Measurements from ENCODE around the gene LRRC36. TPM values are rescaled to one million over a fixed set of nuclear protein-coding genes. Genes with fewer than 3 reads are reported as not detected.

LRRC36 gene
- total RNA-seq, 1 experiment from 2014 or later: 0.37 TPM

GRCh38 chr16:67429799-67430503 lies 103.3 kb downstream of the LRRC36 start:
- DNase-seq (ENCODE audit: low read depth): no peak
- in situ Hi-C loops (cut with HindIII; ENCODE audit: low pct_unique_long_range_greater_than_20kb, low sequenced_read_pairs): no loop called here

GRCh38 chr16:67430504-67430976 lies 103.9 kb downstream of the LRRC36 start:
- in situ Hi-C loops (cut with HindIII; ENCODE audit: low pct_unique_long_range_greater_than_20kb, low sequenced_read_pairs): no loop called here
- DNase-seq (ENCODE audit: low read depth): no peak

- in situ Hi-C loops (cut with HindIII; ENCODE audit: low pct_unique_long_range_greater_than_20kb, low sequenced_read_pairs): no loop called here
- DNase-seq (ENCODE audit: low read depth): peak; percentile 49
Measured at GRCh38 chr16:67430977-67431774, 104.6 kb downstream of the LRRC36 start, which contains the start of gene HSD11B2. HSD11B2 (plus strand) TSS chr16:67431121; CDS start chr16:67431249, 128 bp downstream.

- in situ Hi-C loops (cut with HindIII; ENCODE audit: low pct_unique_long_range_greater_than_20kb, low sequenced_read_pairs): no loop called here
- DNase-seq (ENCODE audit: low read depth): no peak
Measured at GRCh38 chr16:67431775-67432505, 105.3 kb downstream of the LRRC36 start.

- no peak for DNase-seq (ENCODE audit: low read depth)
- in situ Hi-C loops (cut with HindIII; ENCODE audit: low pct_unique_long_range_greater_than_20kb, low sequenced_read_pairs): no loop called here
Measured at GRCh38 chr16:67432506-67432890, 105.9 kb downstream of the LRRC36 start.

GRCh38 chr16:67433131-67433719 lies 106.6 kb downstream of the LRRC36 start:
- no peak for DNase-seq (ENCODE audit: low read depth)
- in situ Hi-C loops (cut with HindIII; ENCODE audit: low pct_unique_long_range_greater_than_20kb, low sequenced_read_pairs): no loop called here

Other genes starting within 250 kb of the LRRC36 start
- gene PHAF1, start 216.9 kb upstream of the LRRC36 start, total RNA-seq (2014; rRNA removed; shearing (Covaris generic); ENCODE audit: low replicate concordance): 10.3 and 12.0 TPM in 2 replicates
- 1.1 and 3.3 TPM in 2 replicates for gene B3GNT9, start 175.8 kb upstream of the LRRC36 start, total RNA-seq (2014; rRNA removed; shearing (Covaris generic); ENCODE audit: low replicate concordance)
- 58.8 and 77.6 TPM in 2 replicates for gene TRADD, start 166.9 kb upstream of the LRRC36 start, total RNA-seq (2014; rRNA removed; shearing (Covaris generic); ENCODE audit: low replicate concordance)
- 19.4 and 26.5 TPM in 2 replicates for gene FBXL8, start 166.9 kb upstream of the LRRC36 start, total RNA-seq (2014; rRNA removed; shearing (Covaris generic); ENCODE audit: low replicate concordance)
- 16.5 and 25.6 TPM in 2 replicates for gene HSF4, start 162.1 kb upstream of the LRRC36 start, total RNA-seq (2014; rRNA removed; shearing (Covaris generic); ENCODE audit: low replicate concordance)
- gene NOL3, start 156.3 kb upstream of the LRRC36 start, total RNA-seq (2014; rRNA removed; shearing (Covaris generic); ENCODE audit: low replicate concordance): 114 and 120 TPM in 2 replicates
- gene MATCAP1, start 142.9 kb upstream of the LRRC36 start, total RNA-seq (2014; rRNA removed; shearing (Covaris generic); ENCODE audit: low replicate concordance): 10.1 and 25.8 TPM in 2 replicates
- not detected in 2 replicates for gene EXOC3L1, start 136.7 kb upstream of the LRRC36 start, total RNA-seq (2014; rRNA removed; shearing (Covaris generic); ENCODE audit: low replicate concordance)
- gene E2F4, start 134.7 kb upstream of the LRRC36 start, total RNA-seq (2014; rRNA removed; shearing (Covaris generic); ENCODE audit: low replicate concordance): 58.8 and 91.2 TPM in 2 replicates
- 1.5 and 1.9 TPM in 2 replicates for gene ELMO3, start 127.7 kb upstream of the LRRC36 start, total RNA-seq (2014; rRNA removed; shearing (Covaris generic); ENCODE audit: low replicate concordance)
- gene TMEM208, start 99.7 kb upstream of the LRRC36 start, total RNA-seq (2014; rRNA removed; shearing (Covaris generic); ENCODE audit: low replicate concordance): 75.8 and 97.1 TPM in 2 replicates
- 4.1 and 6.2 TPM in 2 replicates for gene FHOD1, start 79.3 kb upstream of the LRRC36 start, total RNA-seq (2014; rRNA removed; shearing (Covaris generic); ENCODE audit: low replicate concordance)
- not detected in 2 replicates for gene SLC9A5, start 77.8 kb upstream of the LRRC36 start, total RNA-seq (2014; rRNA removed; shearing (Covaris generic); ENCODE audit: low replicate concordance)
- gene PLEKHG4, start 47.3 kb upstream of the LRRC36 start, total RNA-seq (2014; rRNA removed; shearing (Covaris generic); ENCODE audit: low replicate concordance): 20.5 and 21.2 TPM in 2 replicates
- gene KCTD19, start 74 bp upstream of the LRRC36 start, total RNA-seq (2014; rRNA removed; shearing (Covaris generic); ENCODE audit: low replicate concordance): 0.49 and 5.7 TPM in 2 replicates
- 4.6 and 22.3 TPM in 2 replicates for gene TPPP3, start 66.7 kb downstream of the LRRC36 start, total RNA-seq (2014; rRNA removed; shearing (Covaris generic); ENCODE audit: low replicate concordance)
- 6.3 and 13.5 TPM in 2 replicates for gene ZDHHC1, start 89.7 kb downstream of the LRRC36 start, total RNA-seq (2014; rRNA removed; shearing (Covaris generic); ENCODE audit: low replicate concordance)
- gene HSD11B2, start 104.3 kb downstream of the LRRC36 start, total RNA-seq (2014; rRNA removed; shearing (Covaris generic); ENCODE audit: low replicate concordance): not detected in 2 replicates
- gene ATP6V0D1, start 154.3 kb downstream of the LRRC36 start, total RNA-seq (2014; rRNA removed; shearing (Covaris generic); ENCODE audit: low replicate concordance): 39.7 and 71.5 TPM in 2 replicates
- gene AGRP, start 156.7 kb downstream of the LRRC36 start, total RNA-seq (2014; rRNA removed; shearing (Covaris generic); ENCODE audit: low replicate concordance): not detected in 2 replicates
- gene RIPOR1, start 202.0 kb downstream of the LRRC36 start, total RNA-seq (2014; rRNA removed; shearing (Covaris generic); ENCODE audit: low replicate concordance): 3.4 and 11.0 TPM in 2 replicates
- gene CTCF, start 235.7 kb downstream of the LRRC36 start, total RNA-seq (2014; rRNA removed; shearing (Covaris generic); ENCODE audit: low replicate concordance): 32.1 and 34.5 TPM in 2 replicates

All from Caki2 (cell line).